NCI-H1105 (cell line): ENCODE data around the gene NKAIN4.

ENCODE experiments used
- DNase-seq: peaks from one replicate; lab custom pipeline; 2025; lab: John Stamatoyannopoulos, UW

Gene NKAIN4

GRCh38 chr20:63274381-63275228, 20.3 kb upstream of the NKAIN4 start:
- no peak for DNase-seq

- no peak for DNase-seq
These were observed 19.5 kb upstream of the NKAIN4 start for GRCh38 chr20:63273635-63274380.

- no peak for DNase-seq
These were observed 18.9 kb upstream of the NKAIN4 start for GRCh38 chr20:63273059-63273579.

GRCh38 chr20:63272105-63273058, 18.1 kb upstream of the NKAIN4 start, which contains the start of gene ARFGAP1:
TSS of gene ARFGAP1 (plus strand) at chr20:63272813. CDS start at chr20:63275581, 2,768 bp downstream.
- DNase-seq, result peak; percentile 90

- no peak for DNase-seq
These were observed 16.5 kb upstream of the NKAIN4 start for GRCh38 chr20:63270606-63271325.

- no peak for DNase-seq
These were observed 15.5 kb upstream of the NKAIN4 start for GRCh38 chr20:63269724-63270123.

- no peak for DNase-seq
These were observed 14.6 kb upstream of the NKAIN4 start for GRCh38 chr20:63268671-63269439.

- DNase-seq, result no peak
These were observed 14.0 kb upstream of the NKAIN4 start for GRCh38 chr20:63268256-63268655.

GRCh38 chr20:63267691-63268090, 13.4 kb upstream of the NKAIN4 start:
- DNase-seq, result no peak

GRCh38 chr20:63265891-63266515, 11.7 kb upstream of the NKAIN4 start:
- no peak for DNase-seq

GRCh38 chr20:63264519-63264918, 10.3 kb upstream of the NKAIN4 start:
- no peak for DNase-seq

- DNase-seq, result no peak
These were observed 9.7 kb upstream of the NKAIN4 start for GRCh38 chr20:63264000-63264399.

- DNase-seq, result no peak
These were observed 8.6 kb upstream of the NKAIN4 start for GRCh38 chr20:63262836-63263235.

- DNase-seq, result no peak
These were observed 7.7 kb upstream of the NKAIN4 start for GRCh38 chr20:63261795-63262528.

GRCh38 chr20:63261060-63261794, 7.0 kb upstream of the NKAIN4 start:
- DNase-seq, result no peak

- DNase-seq, result no peak
These were observed 6.3 kb upstream of the NKAIN4 start for GRCh38 chr20:63260521-63260920.

GRCh38 chr20:63259734-63260460, 5.6 kb upstream of the NKAIN4 start:
- no peak for DNase-seq

- no peak for DNase-seq
These were observed 4.5 kb upstream of the NKAIN4 start for GRCh38 chr20:63258781-63259180.
